ENCODE measurements around the gene YAF2. TPM values are rescaled to one million over a fixed set of nuclear protein-coding genes. Genes with fewer than 3 reads are reported as not detected.
A peak's percentile ranks its signal among the peaks of the same experiment; 100 is the strongest.

YAF2 gene
- polyA plus RNA-seq, 3 donors from 2014 or later: 13.8 to 24.5 (median 16.4) TPM

- DNase-seq: no peak
- Mint-ChIP-seq H3K4me3 (no peak overlapping the region), H3K27me3 (ENCODE audit: low read depth in 3 of 3) (peaks cover 0 to 3% (median 2%) of the 10 kb centered on the region in 3 donors), H3K4me1 (peaks cover 22 to 43% of the 10 kb centered on the region in 2 donors), H3K36me3 (peaks cover 9 to 25% (median 20%) of the 10 kb centered on the region in 3 donors), H3K27ac (peak overlapping the region in 1 of 6 donors; percentile 40), H3K9me3 (no peaks in the 10 kb centered on the region)
Observed at GRCh38 chr12:42173961-42174521, 64.0 kb downstream of the YAF2 start.

GRCh38 chr12:42172441-42173210, 65.4 kb downstream of the YAF2 start:
- peaks cover 0 to 3% (median under 1%) of the 10 kb centered on the region in 3 donors for H3K27me3 Mint-ChIP-seq (ENCODE audit: low read depth in 3 of 3)
- DNase-seq: no peak
- H3K36me3 Mint-ChIP-seq: peaks cover 9 to 23% (median 18%) of the 10 kb centered on the region in 3 donors
- H3K9me3 Mint-ChIP-seq: no peaks in the 10 kb centered on the region
- no peak overlapping the region for H3K4me3 Mint-ChIP-seq
- H3K4me1 Mint-ChIP-seq: peaks cover 22 to 40% of the 10 kb centered on the region in 2 donors
- H3K27ac Mint-ChIP-seq: peak overlapping the region in 5 of 6 donors; percentile 22 to 73 (median 34)

- DNase-seq: no peak
- Mint-ChIP-seq H3K4me1 (peaks cover 10 to 34% of the 10 kb centered on the region in 2 donors), H3K27ac (no peak overlapping the region), H3K27me3 (ENCODE audit: low read depth in 3 of 3) (peaks cover 0 to under 1% (median 0%) of the 10 kb centered on the region in 3 donors), H3K36me3 (no peaks in the 10 kb centered on the region), H3K9me3 (no peaks in the 10 kb centered on the region), H3K4me3 (no peak overlapping the region)
Observed at GRCh38 chr12:42167711-42168110, 70.3 kb downstream of the YAF2 start.

GRCh38 chr12:42166501-42166900, 71.5 kb downstream of the YAF2 start:
- no peaks in the 10 kb centered on the region for H3K9me3 Mint-ChIP-seq
- DNase-seq: no peak
- H3K27ac Mint-ChIP-seq: peak overlapping the region in 1 of 6 donors; percentile 23
- peaks cover 0 to 2% (median 0%) of the 10 kb centered on the region in 3 donors for H3K36me3 Mint-ChIP-seq
- peaks cover 0 to 1% (median 0%) of the 10 kb centered on the region in 3 donors for H3K27me3 Mint-ChIP-seq (ENCODE audit: low read depth in 3 of 3)
- H3K4me3 Mint-ChIP-seq: no peak overlapping the region
- H3K4me1 Mint-ChIP-seq: peaks cover 13 to 37% of the 10 kb centered on the region in 2 donors

- peaks cover 0 to 1% (median 0%) of the 10 kb centered on the region in 3 donors for H3K27me3 Mint-ChIP-seq (ENCODE audit: low read depth in 3 of 3)
- peaks cover 0 to 7% (median 4%) of the 10 kb centered on the region in 3 donors for H3K36me3 Mint-ChIP-seq
- H3K4me3 Mint-ChIP-seq: no peak overlapping the region
- H3K9me3 Mint-ChIP-seq: no peaks in the 10 kb centered on the region
- H3K4me1 Mint-ChIP-seq: peaks cover 13 to 37% of the 10 kb centered on the region in 2 donors
- H3K27ac Mint-ChIP-seq: no peak overlapping the region
- DNase-seq: no peak
Observed at GRCh38 chr12:42163913-42164312, 74.1 kb downstream of the YAF2 start.

- H3K9me3 Mint-ChIP-seq: no peaks in the 10 kb centered on the region
- peak overlapping the region; percentile 3 to 43 (median 12) for H3K27ac Mint-ChIP-seq
- H3K36me3 Mint-ChIP-seq: peaks cover 0 to 7% (median 4%) of the 10 kb centered on the region in 3 donors
- DNase-seq: no peak
- H3K4me1 Mint-ChIP-seq: peaks cover 13 to 37% of the 10 kb centered on the region in 2 donors
- peaks cover 0 to 1% (median 0%) of the 10 kb centered on the region in 3 donors for H3K27me3 Mint-ChIP-seq (ENCODE audit: low read depth in 3 of 3)
- no peak overlapping the region for H3K4me3 Mint-ChIP-seq
Observed at GRCh38 chr12:42162965-42163364, 75.1 kb downstream of the YAF2 start.

- Mint-ChIP-seq H3K27me3 (ENCODE audit: low read depth in 3 of 3) (peaks cover 0 to 1% (median 0%) of the 10 kb centered on the region in 3 donors), H3K36me3 (peaks cover 0 to 7% (median 4%) of the 10 kb centered on the region in 3 donors), H3K4me1 (peaks cover 13 to 37% of the 10 kb centered on the region in 2 donors), H3K9me3 (no peaks in the 10 kb centered on the region), H3K4me3 (no peak overlapping the region), H3K27ac (peak overlapping the region; percentile 11 to 57 (median 38))
- DNase-seq: no peak
Observed at GRCh38 chr12:42162193-42162592, 75.9 kb downstream of the YAF2 start.

- Mint-ChIP-seq H3K4me1 (peaks cover 12 to 36% of the 10 kb centered on the region in 2 donors), H3K27me3 (ENCODE audit: low read depth in 3 of 3) (peaks cover 0 to 1% (median 0%) of the 10 kb centered on the region in 3 donors), H3K36me3 (peaks cover 0 to 7% (median 4%) of the 10 kb centered on the region in 3 donors), H3K4me3 (no peak overlapping the region), H3K27ac (peak overlapping the region in 2 of 6 donors; percentile 37 to 44), H3K9me3 (no peaks in the 10 kb centered on the region)
- DNase-seq: no peak
Observed at GRCh38 chr12:42161529-42161928, 76.5 kb downstream of the YAF2 start.

- no peaks in the 10 kb centered on the region for H3K4me1 Mint-ChIP-seq
- H3K27ac Mint-ChIP-seq: no peak overlapping the region
- no peaks in the 10 kb centered on the region for H3K9me3 Mint-ChIP-seq
- H3K4me3 Mint-ChIP-seq: no peak overlapping the region
- H3K27me3 Mint-ChIP-seq (ENCODE audit: low read depth in 3 of 3): no peaks in the 10 kb centered on the region
- peaks cover 0 to 8% (median 7%) of the 10 kb centered on the region in 3 donors for H3K36me3 Mint-ChIP-seq
- no peak for DNase-seq
Observed at GRCh38 chr12:42156232-42156631, 81.8 kb downstream of the YAF2 start.

- Mint-ChIP-seq H3K36me3 (no peaks in the 10 kb centered on the region), H3K27me3 (ENCODE audit: low read depth in 3 of 3) (peaks cover 7 to 17% (median 12%) of the 10 kb centered on the region in 3 donors), H3K27ac (peak overlapping the region; percentile 79 to 95 (median 86)), H3K4me1 (peaks cover 35 to 49% of the 10 kb centered on the region in 2 donors), H3K4me3 (peak overlapping the region; percentile 88 to 95 (median 94)), H3K9me3 (no peaks in the 10 kb centered on the region)
- no peak for DNase-seq
Observed at GRCh38 chr12:42145552-42146215, 92.4 kb downstream of the YAF2 start.

- Mint-ChIP-seq H3K36me3 (no peaks in the 10 kb centered on the region), H3K27me3 (ENCODE audit: low read depth in 3 of 3) (peaks cover 7 to 17% (median 12%) of the 10 kb centered on the region in 3 donors), H3K4me3 (peak overlapping the region; percentile 88 to 95 (median 94)), H3K4me1 (peaks cover 38 to 54% of the 10 kb centered on the region in 2 donors), H3K27ac (peak overlapping the region; percentile 79 to 95 (median 86)), H3K9me3 (no peaks in the 10 kb centered on the region)
- no peak for DNase-seq
Observed at GRCh38 chr12:42145197-42145549, 92.9 kb downstream of the YAF2 start.

- DNase-seq: peak; percentile 84 to 89 (median 86)
- Mint-ChIP-seq H3K9me3 (no peaks in the 10 kb centered on the region), H3K27me3 (ENCODE audit: low read depth in 3 of 3) (peaks cover 7 to 17% (median 12%) of the 10 kb centered on the region in 3 donors), H3K27ac (peak within 1 kb of the TSS; percentile 79 to 95 (median 93)), H3K36me3 (no peaks in the 10 kb centered on the region), H3K4me3 (peak within 1 kb of the TSS; percentile 94 to 96 (median 96)), H3K4me1 (peaks cover 40 to 56% of the 10 kb centered on the region in 2 donors)
Observed at GRCh38 chr12:42144408-42145196, 93.4 kb downstream of the YAF2 start, which contains the start of gene GXYLT1. GXYLT1 (minus strand) TSS chr12:42144874; CDS start chr12:42144646, 228 bp downstream.

GRCh38 chr12:42144158-42144407, 94.0 kb downstream of the YAF2 start:
- peaks cover 7 to 17% (median 11%) of the 10 kb centered on the region in 3 donors for H3K27me3 Mint-ChIP-seq (ENCODE audit: low read depth in 3 of 3)
- DNase-seq: no peak
- peak overlapping the region; percentile 75 to 95 (median 93) for H3K27ac Mint-ChIP-seq
- no peaks in the 10 kb centered on the region for H3K9me3 Mint-ChIP-seq
- H3K4me1 Mint-ChIP-seq: peaks cover 40 to 60% of the 10 kb centered on the region in 2 donors
- H3K4me3 Mint-ChIP-seq: peak overlapping the region; percentile 93 to 96 (median 96)
- no peaks in the 10 kb centered on the region for H3K36me3 Mint-ChIP-seq

Measured in immature natural killer cell (primary cell).